Inferior parietal cortex (tissue), 1 donor: Measurements from ENCODE around the gene STX1B.
"Not testable (repeated sequence)": the region's sequence is repeated elsewhere in the genome, so short reads cannot be mapped to it uniquely, and the experiment has no call there.

Experiments
- DNase-seq: peaks from one replicate; pipeline ENCODE4 v3.0.0-alpha.2; 2016; ENCODE audit errors: extremely low spot score

Gene STX1B

GRCh38 chr16:31010585-31011325, at the start of gene STX1B:
TSS of gene STX1B (minus strand) at chr16:31010638. CDS start at chr16:31010396, 242 bp downstream.
- DNase-seq, result peak; percentile 20

GRCh38 chr16:31055613-31056012, 45.2 kb upstream of the STX1B start:
- DNase-seq, result no peak

- no peak for DNase-seq
Observed at GRCh38 chr16:31052114-31052513, 41.7 kb upstream of the STX1B start.

- no peak for DNase-seq
Observed at GRCh38 chr16:31050280-31051030, 40.0 kb upstream of the STX1B start.

GRCh38 chr16:31043898-31044481, 33.6 kb upstream of the STX1B start:
- no peak for DNase-seq

GRCh38 chr16:31043352-31043751, 32.9 kb upstream of the STX1B start:
- DNase-seq, result no peak

GRCh38 chr16:31042866-31043265, 32.4 kb upstream of the STX1B start:
- DNase-seq, result no peak

GRCh38 chr16:31038993-31039392, 28.6 kb upstream of the STX1B start:
- DNase-seq, result no peak

GRCh38 chr16:31036691-31037090, 26.3 kb upstream of the STX1B start:
- DNase-seq, result no peak

GRCh38 chr16:31033709-31034492, 23.5 kb upstream of the STX1B start:
- DNase-seq, result peak; percentile 90

- DNase-seq, result peak; percentile 99
Observed at GRCh38 chr16:31032736-31033708, 22.6 kb upstream of the STX1B start, which contains the start of gene STX4. TSS of gene STX4 (plus strand) at chr16:31033558. CDS start at chr16:31033806, 248 bp downstream.

GRCh38 chr16:31031276-31031675, 20.8 kb upstream of the STX1B start:
- no peak for DNase-seq

- no peak for DNase-seq
Observed at GRCh38 chr16:31029272-31029671, 18.8 kb upstream of the STX1B start.

- DNase-seq, result no peak
Observed at GRCh38 chr16:31025339-31025738, 14.9 kb upstream of the STX1B start.

- DNase-seq, result no peak
Observed at GRCh38 chr16:31023627-31024226, 13.3 kb upstream of the STX1B start.

- DNase-seq, result no peak
Observed at GRCh38 chr16:31023252-31023602, 12.8 kb upstream of the STX1B start.

GRCh38 chr16:31022544-31023251, 12.3 kb upstream of the STX1B start:
- no peak for DNase-seq

GRCh38 chr16:31020536-31020935, 10.1 kb upstream of the STX1B start:
- no peak for DNase-seq

GRCh38 chr16:31017756-31018155, 7.3 kb upstream of the STX1B start:
- DNase-seq, result not testable (repeated sequence)

- no peak for DNase-seq
Observed at GRCh38 chr16:31016018-31016417, 5.6 kb upstream of the STX1B start.
